Memory B cell (primary cell): Measurements from ENCODE around the gene HACL1.
"Not testable (repeated sequence)": the region's sequence is repeated elsewhere in the genome, so short reads cannot be mapped to it uniquely, and the experiment has no call there.

Source experiments
- ATAC-seq: fragments of 150-1000 bp; cut with Tn5 transposase; 2 replicates; pipeline ENCODE4 v1.10.0; 2021; ENCODE audit warnings: low read depth, mild to moderate bottlenecking, moderate library complexity
- DNase-seq, 2 donors: peaks; one replicate each; pipeline ENCODE4 v3.0.0; 2022; ENCODE audit warnings: low spot score in 2 of 2
- H3K27ac Mint-ChIP-seq: one replicate; pipeline ENCODE4 v1.8.0; 2022; ENCODE audit warnings: mild to moderate bottlenecking, moderate library complexity, mixed read lengths
- H3K27me3 Mint-ChIP-seq: one replicate; pipeline ENCODE4 v1.8.0; 2022; ENCODE audit warnings: mixed read lengths
- H3K36me3 Mint-ChIP-seq: one replicate; pipeline ENCODE4 v1.8.0; 2022; ENCODE audit warnings: mild to moderate bottlenecking, mixed read lengths
- H3K4me1 Mint-ChIP-seq: one replicate; pipeline ENCODE4 v1.8.0; 2022; ENCODE audit warnings: mixed read lengths
- H3K4me3 Mint-ChIP-seq: one replicate; pipeline ENCODE4 v1.8.0; 2022; ENCODE audit warnings: mild to moderate bottlenecking, moderate library complexity, mixed read lengths
- H3K9me3 Mint-ChIP-seq: one replicate; pipeline ENCODE4 v1.8.0; 2022; ENCODE audit warnings: mixed read lengths

HACL1 gene

DNA sequence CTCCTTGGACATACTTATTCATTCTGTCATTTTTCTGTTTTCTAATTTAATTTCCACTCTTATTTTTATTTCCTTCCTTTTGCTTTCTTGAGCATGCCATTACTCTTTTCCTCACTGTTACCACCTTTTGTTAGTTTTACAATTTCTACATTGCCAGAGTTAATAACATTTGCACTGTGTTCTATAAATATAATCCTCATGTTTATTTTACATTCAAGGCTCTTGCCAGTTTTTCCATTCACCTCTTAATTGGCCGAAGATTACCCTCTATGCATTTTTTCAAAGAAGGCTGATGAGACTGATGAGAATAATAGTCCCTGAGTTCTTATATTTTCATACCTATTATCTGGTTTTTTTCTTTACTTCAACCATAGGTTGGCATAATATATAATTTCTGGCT lies 10.6 kb upstream of the HACL1 start:
- peaks cover 2% of the 10 kb centered on the region for H3K36me3 Mint-ChIP-seq
- peaks cover 7% of the 10 kb centered on the region for H3K4me1 Mint-ChIP-seq
- H3K27me3 Mint-ChIP-seq: no peaks in the 10 kb centered on the region
- H3K9me3 Mint-ChIP-seq: no peaks in the 10 kb centered on the region
- DNase-seq (no peak), ATAC-seq (no peak)
- no peak overlapping the region for H3K27ac Mint-ChIP-seq
- no peak overlapping the region for H3K4me3 Mint-ChIP-seq

DNA sequence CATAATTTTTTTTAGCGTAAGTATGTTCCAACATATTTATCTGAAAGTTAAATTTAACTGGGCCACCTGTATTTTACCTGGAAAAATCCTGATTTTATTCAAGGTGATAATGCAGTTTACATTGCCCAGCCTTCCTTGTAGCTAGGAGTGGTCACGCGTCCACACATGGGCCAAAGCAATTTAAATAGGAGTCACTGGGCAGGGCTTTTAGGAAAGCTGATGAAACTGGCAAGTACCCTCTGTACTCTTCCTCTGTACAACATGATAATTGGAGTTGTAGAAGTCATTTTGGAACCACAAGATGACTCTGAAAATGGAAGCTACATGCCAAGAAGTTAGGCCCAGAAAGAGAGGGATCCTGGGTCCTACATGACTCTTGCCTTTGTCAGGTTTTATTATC lies 9.6 kb upstream of the HACL1 start:
- H3K27ac Mint-ChIP-seq: no peak overlapping the region
- ATAC-seq: no peak

DNA sequence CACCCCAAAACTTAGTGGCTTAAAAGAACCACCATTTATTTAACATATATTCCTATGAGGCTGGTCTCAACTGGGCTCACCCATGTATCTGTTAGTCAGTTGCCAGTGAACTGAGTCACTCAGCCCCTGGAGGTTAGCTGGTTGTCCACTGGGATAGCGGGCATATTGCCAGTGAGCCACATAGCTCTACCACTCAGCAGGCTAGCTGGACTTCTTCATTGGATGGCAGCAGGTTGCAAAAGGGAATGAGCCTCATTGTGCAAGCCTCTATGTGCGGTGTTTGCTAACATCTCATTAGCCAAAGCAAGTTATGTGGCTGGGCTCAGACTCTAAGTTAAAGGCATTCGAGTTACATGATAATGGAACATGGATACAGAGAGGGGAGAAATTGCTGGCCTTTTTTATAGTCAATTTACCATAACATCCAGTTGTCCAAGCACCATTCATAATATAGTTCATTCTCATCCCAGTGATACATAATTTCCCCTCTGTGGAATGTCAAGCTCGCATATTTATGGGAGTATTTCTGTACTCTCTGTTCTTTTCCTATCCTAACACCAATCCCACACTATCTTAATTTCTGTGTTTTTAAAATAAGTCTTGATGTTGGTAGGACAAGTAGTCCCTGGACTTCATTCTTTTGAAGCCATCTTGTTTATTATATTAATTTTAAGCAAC lies 8.9 kb upstream of the HACL1 start:
- no peak overlapping the region for H3K27ac Mint-ChIP-seq
- no peaks in the 10 kb centered on the region for H3K9me3 Mint-ChIP-seq
- no peak for ATAC-seq
- H3K4me3 Mint-ChIP-seq: no peak overlapping the region
- peaks cover 1% of the 10 kb centered on the region for H3K36me3 Mint-ChIP-seq
- peaks cover 7% of the 10 kb centered on the region for H3K4me1 Mint-ChIP-seq
- DNase-seq: no peak
- no peaks in the 10 kb centered on the region for H3K27me3 Mint-ChIP-seq

More for the DNA sequence above, 9.6 kb upstream of the HACL1 start:
- Mint-ChIP-seq H3K4me1 (peaks cover 7% of the 10 kb centered on the region), H3K36me3 (peaks cover 1% of the 10 kb centered on the region), H3K4me3 (no peak overlapping the region), H3K9me3 (no peaks in the 10 kb centered on the region), H3K27me3 (no peaks in the 10 kb centered on the region)
- DNase-seq: no peak

DNA sequence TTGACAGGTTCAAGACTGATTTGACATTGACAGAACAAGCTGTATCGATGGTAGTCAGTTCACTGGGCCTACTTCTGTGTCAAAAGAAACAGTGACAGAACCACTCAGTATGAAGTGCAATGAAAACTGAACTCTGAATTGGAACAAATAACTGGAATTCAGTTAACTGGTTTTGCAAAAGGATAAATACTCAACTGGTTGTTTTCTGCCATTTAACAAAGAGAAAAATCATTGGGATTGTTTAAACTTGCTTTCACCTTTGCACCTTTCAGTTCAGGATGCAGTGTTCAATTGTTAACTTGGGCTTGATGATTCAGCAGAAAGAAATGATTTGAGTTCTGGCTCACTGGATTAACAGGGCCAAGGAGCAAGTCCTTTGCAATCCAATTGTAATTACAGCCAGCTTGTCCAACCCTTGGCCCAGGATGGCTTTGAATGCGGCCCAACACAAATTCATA lies 5.1 kb upstream of the HACL1 start:
- H3K27me3 Mint-ChIP-seq: no peaks in the 10 kb centered on the region
- ATAC-seq: no peak
- peaks cover 7% of the 10 kb centered on the region for H3K36me3 Mint-ChIP-seq
- H3K9me3 Mint-ChIP-seq: no peaks in the 10 kb centered on the region
- no peak for DNase-seq
- H3K27ac Mint-ChIP-seq: no peak overlapping the region
- H3K4me1 Mint-ChIP-seq: peaks cover 7% of the 10 kb centered on the region
- H3K4me3 Mint-ChIP-seq: no peak overlapping the region

DNA sequence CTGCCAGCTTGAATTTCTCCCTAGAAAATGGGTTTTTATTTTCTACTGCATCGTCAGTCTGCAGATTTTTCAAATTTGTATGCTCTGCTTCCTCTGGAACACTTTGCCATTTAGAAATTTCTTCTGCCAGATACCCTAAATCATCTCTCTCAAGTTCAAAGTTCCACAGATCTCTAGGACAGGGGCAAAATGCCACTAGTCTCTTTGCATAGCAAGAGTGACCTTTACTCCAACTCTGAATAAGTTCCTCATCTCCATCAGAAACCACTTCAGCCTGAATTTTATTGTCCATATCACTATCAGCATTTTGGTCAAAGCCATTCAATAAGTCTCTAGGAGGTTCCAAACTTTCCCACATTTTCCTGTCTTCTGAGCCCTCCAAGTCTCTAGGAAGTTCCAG lies 3.2 kb upstream of the HACL1 start:
- H3K27ac Mint-ChIP-seq, ATAC-seq, H3K9me3 Mint-ChIP-seq, DNase-seq, H3K27me3 Mint-ChIP-seq, H3K4me3 Mint-ChIP-seq: not testable (repeated sequence)
- peaks cover 10% of the 10 kb centered on the region for H3K36me3 Mint-ChIP-seq
- peaks cover 22% of the 10 kb centered on the region for H3K4me1 Mint-ChIP-seq

DNA sequence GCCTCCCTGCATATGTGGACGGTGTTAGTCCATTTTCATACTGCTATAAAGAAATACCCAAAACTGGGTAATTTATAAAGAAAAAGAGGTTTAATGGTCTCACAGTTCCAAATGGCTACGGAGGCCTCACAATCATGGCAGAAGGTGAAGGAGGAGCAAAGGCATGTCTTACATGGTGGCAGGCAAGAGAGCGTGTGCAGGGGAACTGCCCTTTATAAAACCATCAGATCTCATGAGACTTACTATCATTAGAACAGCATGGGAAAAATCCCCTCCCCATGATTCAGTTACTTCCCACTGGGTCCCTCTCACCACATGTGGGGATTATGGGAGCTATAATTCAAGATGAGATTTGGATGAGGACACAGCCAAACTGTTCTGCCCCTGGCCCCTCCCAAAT lies 1.4 kb upstream of the HACL1 start:
- DNase-seq, ATAC-seq, H3K9me3 Mint-ChIP-seq, H3K27me3 Mint-ChIP-seq: not testable (repeated sequence)
- H3K4me3 Mint-ChIP-seq: peak overlapping the region; percentile 29
- peak overlapping the region; percentile 98 for H3K27ac Mint-ChIP-seq
- H3K4me1 Mint-ChIP-seq: peaks cover 29% of the 10 kb centered on the region
- peaks cover 17% of the 10 kb centered on the region for H3K36me3 Mint-ChIP-seq

DNA sequence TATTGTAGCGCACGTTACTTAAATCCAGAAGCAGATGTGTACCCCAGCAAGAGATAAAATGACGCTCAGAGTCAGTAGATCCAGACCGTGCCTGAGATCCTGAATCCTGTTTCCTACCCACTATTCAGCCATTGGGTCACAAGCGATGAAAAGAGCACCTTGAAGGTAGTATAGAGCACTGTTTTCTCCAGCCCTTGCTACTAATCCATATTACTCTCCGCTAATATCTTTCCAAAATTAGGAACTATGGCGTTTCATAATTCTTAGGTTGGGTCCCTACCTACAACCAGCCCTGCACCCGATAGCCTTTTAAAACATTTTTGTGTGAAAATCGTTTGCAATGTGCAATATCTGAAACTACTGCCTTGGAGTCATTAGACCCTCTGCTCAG lies 772 bp upstream of the HACL1 start:
- Mint-ChIP-seq H3K9me3 (no peaks in the 10 kb centered on the region), H3K4me3 (peak overlapping the region; percentile 98), H3K36me3 (peaks cover 21% of the 10 kb centered on the region), H3K4me1 (peaks cover 32% of the 10 kb centered on the region), H3K27ac (peak overlapping the region; percentile 98), H3K27me3 (no peaks in the 10 kb centered on the region)
- ATAC-seq (no peak), DNase-seq (no peak)

DNA sequence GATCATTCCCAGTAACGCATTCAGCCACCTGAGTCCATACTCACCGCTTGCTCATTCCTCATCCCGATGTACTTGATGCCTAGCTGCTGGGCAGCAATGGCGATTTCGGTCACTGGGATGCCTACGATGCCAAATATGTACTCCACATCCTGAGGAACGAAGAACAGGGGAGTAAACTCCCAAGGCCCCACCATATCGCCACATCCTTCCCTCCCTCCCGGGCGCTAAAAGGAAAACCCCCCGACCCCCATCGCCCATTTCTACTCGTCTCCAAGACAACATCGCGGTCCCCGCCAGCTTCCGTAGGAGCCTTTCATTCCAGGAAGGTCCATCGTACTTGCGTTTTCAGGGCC lies 347 bp downstream of the HACL1 start:
- no peak for DNase-seq
- ATAC-seq: peak; percentile 2

DNA sequence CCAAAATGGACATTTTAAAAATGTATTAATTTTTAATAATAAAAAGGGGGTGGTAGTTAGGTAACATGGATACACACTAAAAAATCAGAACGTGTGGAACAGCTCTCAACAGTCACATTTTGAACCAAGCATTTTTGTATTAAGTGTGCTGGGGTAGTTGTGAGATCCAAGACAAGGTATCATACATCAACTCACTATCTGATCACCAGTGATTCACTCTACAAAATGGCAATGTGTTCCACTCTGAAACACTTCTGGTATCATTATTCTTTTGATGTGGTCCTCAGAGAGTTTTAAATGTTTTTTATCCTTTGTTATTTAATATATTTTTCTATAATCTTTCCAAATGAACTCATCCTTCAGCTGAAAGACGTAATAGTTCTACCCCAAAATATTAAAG lies 5.4 kb downstream of the HACL1 start:
- peaks cover 23% of the 10 kb centered on the region for H3K4me1 Mint-ChIP-seq
- no peaks in the 10 kb centered on the region for H3K9me3 Mint-ChIP-seq
- no peak overlapping the region for H3K27ac Mint-ChIP-seq
- no peak for DNase-seq
- H3K36me3 Mint-ChIP-seq: peaks cover 16% of the 10 kb centered on the region
- no peaks in the 10 kb centered on the region for H3K27me3 Mint-ChIP-seq
- H3K4me3 Mint-ChIP-seq: no peak overlapping the region
- ATAC-seq: no peak

More for the DNA sequence above, 347 bp downstream of the HACL1 start:
- Mint-ChIP-seq H3K9me3 (no peaks in the 10 kb centered on the region), H3K4me1 (peaks cover 32% of the 10 kb centered on the region), H3K27ac (peak overlapping the region; percentile 98), H3K27me3 (no peaks in the 10 kb centered on the region), H3K4me3 (peak overlapping the region; percentile 98), H3K36me3 (peaks cover 22% of the 10 kb centered on the region)

DNA sequence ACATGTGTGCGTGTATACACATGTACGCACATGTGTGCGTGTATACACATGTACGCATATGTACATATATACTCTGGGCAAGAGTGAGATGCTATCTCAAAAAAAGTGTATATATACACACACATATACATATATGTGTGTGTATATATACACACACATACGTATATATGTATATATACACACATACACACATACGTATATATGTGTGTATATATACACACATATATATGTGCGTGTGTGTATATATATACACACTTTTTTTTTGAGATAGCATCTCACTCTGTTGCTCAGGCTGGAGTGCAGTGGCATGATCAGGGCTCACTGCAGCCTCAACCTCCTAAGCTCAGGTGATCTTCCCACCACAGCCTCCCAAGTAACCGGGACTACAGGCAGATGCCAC lies 8.4 kb downstream of the HACL1 start:
- Mint-ChIP-seq H3K36me3 (peaks cover 6% of the 10 kb centered on the region), H3K27ac (no peak overlapping the region), H3K4me1 (peaks cover 2% of the 10 kb centered on the region), H3K27me3 (no peaks in the 10 kb centered on the region), H3K4me3 (no peak overlapping the region), H3K9me3 (no peaks in the 10 kb centered on the region)
- ATAC-seq: no peak
- no peak for DNase-seq

DNA sequence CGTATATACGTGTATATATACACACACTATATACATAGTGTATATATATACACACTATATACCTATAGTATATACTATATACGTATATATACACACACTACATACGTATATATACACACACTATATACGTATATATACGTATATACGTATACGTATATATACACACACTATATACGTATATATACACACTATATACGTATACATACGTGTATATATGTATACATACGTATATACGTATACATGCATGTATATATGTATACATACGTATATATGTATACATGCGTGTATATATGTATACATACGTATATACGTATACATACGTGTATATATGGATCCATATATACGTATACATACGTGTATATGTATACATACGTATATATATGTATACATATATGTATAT lies 9.4 kb downstream of the HACL1 start:
- Mint-ChIP-seq H3K4me3 (no peak overlapping the region), H3K36me3 (peaks cover 2% of the 10 kb centered on the region), H3K9me3 (no peaks in the 10 kb centered on the region), H3K27me3 (no peaks in the 10 kb centered on the region), H3K27ac (no peak overlapping the region), H3K4me1 (no peaks in the 10 kb centered on the region)
- no peak for DNase-seq
- ATAC-seq: no peak

DNA sequence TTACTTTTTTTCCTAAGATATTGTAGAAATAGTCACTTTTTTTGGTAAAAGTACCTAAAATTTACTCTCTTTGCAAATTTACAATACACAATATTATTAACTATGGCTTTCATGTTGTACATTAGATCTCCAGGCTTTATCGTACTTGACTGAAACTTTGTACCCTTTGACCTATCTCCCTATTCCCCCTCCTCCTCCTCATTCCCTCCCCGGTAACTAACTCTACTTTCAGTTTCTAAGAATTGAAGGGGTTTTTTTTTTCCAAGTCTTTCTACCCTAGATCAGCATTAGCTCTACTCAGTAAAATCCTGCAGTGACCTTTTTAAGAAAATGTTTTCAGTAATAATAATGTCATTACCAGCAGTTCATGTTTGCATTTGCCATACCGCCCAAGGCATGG lies 10.1 kb downstream of the HACL1 start:
- Mint-ChIP-seq H3K9me3 (no peaks in the 10 kb centered on the region), H3K4me3 (no peak overlapping the region), H3K27me3 (no peaks in the 10 kb centered on the region), H3K36me3 (peaks cover 5% of the 10 kb centered on the region), H3K27ac (no peak overlapping the region), H3K4me1 (no peaks in the 10 kb centered on the region)
- DNase-seq: no peak
- no peak for ATAC-seq

DNA sequence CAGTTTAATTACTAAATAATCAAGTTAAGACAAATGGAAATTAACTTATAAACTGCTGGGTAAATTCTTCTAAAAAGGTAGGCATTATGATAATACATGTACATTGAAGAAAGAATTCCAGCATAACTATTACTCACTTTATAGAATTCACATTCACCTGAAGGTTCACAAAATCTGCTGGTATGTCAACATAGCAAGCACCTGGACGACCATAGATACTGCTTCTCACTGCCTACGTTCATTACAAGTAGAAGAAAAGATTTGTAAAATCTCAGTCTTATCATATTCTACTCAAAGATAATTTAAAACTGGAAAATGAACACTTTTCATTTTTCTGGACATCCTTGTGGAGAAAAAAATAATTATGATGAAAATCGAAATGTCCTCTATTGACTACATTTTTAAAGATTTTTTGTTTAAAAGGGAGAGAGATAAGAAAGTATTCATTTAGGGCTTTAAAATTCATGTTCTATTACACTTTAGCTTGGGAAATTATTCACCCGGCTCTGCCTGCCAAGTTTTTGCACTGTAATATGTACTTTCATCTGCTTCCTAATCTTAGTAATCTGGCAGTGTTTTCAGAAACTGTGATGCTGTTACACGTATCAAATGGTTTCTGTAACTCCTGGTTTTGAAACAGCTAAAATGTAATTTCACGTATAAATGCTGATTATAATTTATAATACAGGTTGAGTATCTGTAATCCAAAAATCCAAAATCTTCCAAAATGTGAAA lies 16.1 kb downstream of the HACL1 start:
- DNase-seq (no peak), ATAC-seq (no peak)
- H3K4me1 Mint-ChIP-seq: no peaks in the 10 kb centered on the region
- H3K9me3 Mint-ChIP-seq: no peaks in the 10 kb centered on the region
- H3K4me3 Mint-ChIP-seq: no peak overlapping the region
- no peaks in the 10 kb centered on the region for H3K27me3 Mint-ChIP-seq
- no peak overlapping the region for H3K27ac Mint-ChIP-seq
- peaks cover 16% of the 10 kb centered on the region for H3K36me3 Mint-ChIP-seq

DNA sequence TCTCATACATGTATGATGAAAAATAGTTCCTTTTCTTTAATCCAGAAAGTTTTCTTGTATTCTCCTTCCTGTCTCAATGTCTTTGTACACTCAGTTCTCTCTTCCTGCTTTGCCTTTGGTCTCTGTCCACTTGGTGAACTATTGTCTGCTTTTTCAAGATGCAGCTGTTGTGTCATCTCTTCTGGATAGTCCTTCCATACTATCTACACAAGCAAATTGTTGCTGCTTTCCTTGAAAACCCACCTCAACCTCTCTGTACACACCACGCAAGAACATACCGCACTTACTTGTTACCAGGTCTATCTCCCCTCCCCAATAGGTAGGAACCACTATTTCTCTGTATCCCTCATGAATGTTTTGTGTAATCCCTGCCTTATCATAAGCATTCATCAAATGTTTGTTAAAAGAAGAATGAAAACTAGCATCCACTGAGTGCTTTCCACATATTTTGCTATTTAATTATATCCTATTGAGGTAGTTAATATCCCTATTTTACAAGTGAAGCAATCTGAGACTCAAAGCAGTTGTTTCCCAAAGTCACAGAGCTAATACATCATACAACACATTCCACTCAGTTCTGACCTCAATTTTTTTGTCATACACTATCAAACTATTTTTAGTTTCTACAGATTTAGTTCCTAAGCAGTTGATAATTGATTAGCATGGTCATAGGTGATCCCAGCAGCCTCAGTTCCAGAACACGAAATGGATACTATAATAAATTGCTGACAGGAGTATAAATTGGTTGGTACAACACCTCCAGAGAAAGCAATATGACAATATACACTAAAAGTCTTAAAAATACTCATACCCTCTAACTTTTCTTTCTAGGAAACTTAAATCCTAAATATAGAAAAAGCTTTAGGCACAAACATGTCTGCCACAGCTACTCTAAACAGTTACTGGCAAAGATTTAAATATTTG lies 19.6 kb downstream of the HACL1 start:
- Mint-ChIP-seq H3K36me3 (peaks cover 25% of the 10 kb centered on the region), H3K4me1 (peaks cover 2% of the 10 kb centered on the region), H3K4me3 (no peak overlapping the region), H3K27me3 (no peaks in the 10 kb centered on the region), H3K9me3 (no peaks in the 10 kb centered on the region), H3K27ac (peak overlapping the region; percentile 10)
- ATAC-seq (no peak), DNase-seq (no peak)
